Gastroesophageal sphincter (tissue), 4 donors: ENCODE results near the gene CAND1. TPM values are rescaled to one million over a fixed set of nuclear protein-coding genes. Genes with fewer than 3 reads are reported as not detected.

ENCODE experiments used
- ATAC-seq: fragments of 150-250 bp; one replicate; pipeline ENCODE4 v1.9.1; 2016; ENCODE audit warnings: mild to moderate bottlenecking, moderate library complexity
- H3K27ac ChIP-seq, 4 donors: fragments of 200-600 bp; sonication (generic) in 3 of 4; 1 replicate in 3 of 4; 2 replicates in 1 of 4; pipeline ENCODE4 v1.5.1; 2016 to 2019
- H3K27me3 ChIP-seq: fragments of 200-600 bp; sonication (generic); one replicate; pipeline ENCODE4 v1.5.1; 2019
- H3K36me3 ChIP-seq, 2 donors: fragments of 200-600 bp; sonication (generic); one replicate each; pipeline ENCODE4 v1.5.1; 2019; ENCODE audit warnings: control low read depth in 1 of 2
- H3K4me1 ChIP-seq, 3 donors: fragments of 200-600 bp; sonication (generic); 1 replicate in 2 of 3; 2 replicates in 1 of 3; pipeline ENCODE4 v1.5.1; 2016 to 2019; ENCODE audit warnings: control low read depth in 2 of 3
- H3K4me3 ChIP-seq, 2 donors: fragments of 200-600 bp; sonication (generic); one replicate each; pipeline ENCODE4 v1.5.1; 2019; ENCODE audit warnings: mild to moderate bottlenecking in 1 of 2, moderate library complexity in 1 of 2
- H3K9me3 ChIP-seq, 3 donors: fragments of 200-600 bp; sonication (generic); one replicate each; pipeline ENCODE4 v1.5.1; 2017 to 2019; ENCODE audit warnings: control low read depth in 2 of 3
- EP300 ChIP-seq: sonication (generic); formaldehyde crosslinking; IDR thresholded peaks from one replicate; pipeline ENCODE4 v1.6.1; 2017; ENCODE audit warnings: antibody characterized with exemption, mild to moderate bottlenecking
- POLR2A ChIP-seq, 2 donors: fragments of 450-650 bp; IDR thresholded peaks; one replicate each; pipeline ENCODE4 v1.6.1; 2017; ENCODE audit warnings: antibody characterized with exemption in 2 of 2, mild to moderate bottlenecking in 2 of 2, moderate library complexity in 1 of 2
- POLR2AphosphoS5 ChIP-seq: sonication (generic); formaldehyde crosslinking; IDR thresholded peaks from one replicate; pipeline ENCODE4 v1.6.1; 2017; ENCODE audit warnings: antibody characterized with exemption
- WGBS, 2 donors: methylation state at CpG; one replicate each; pipeline ENCODE4 v1.1.5; 2018; ENCODE audit warnings: low coverage in 1 of 2; 5-methylcytosine and 5-hydroxymethylcytosine counted together
- total RNA-seq, 4 donors: library from RNA; depleted of rRNA; stranded (reverse); fragments of >200 nt; gene quantifications; one replicate each; pipeline ENCODE4 v1.1.0, GENCODE V29; 2016
- TF ChIP-seq, protein P1 (sequence below), 4 experiments: fragments of 200-600 bp in 2 of 4; fragments of 450-650 bp in 2 of 4; sonication (generic) in 1 of 4; IDR thresholded peaks; one replicate each; pipeline ENCODE4 v1.5.1; 2017 to 2019; ENCODE audit warnings: antibody characterized with exemption in 4 of 4, mild to moderate bottlenecking in 2 of 4, moderate library complexity in 2 of 4

CAND1 gene
- total RNA-seq, 4 donors from 2014 or later: 68.7 to 98.5 (median 77.8) TPM

DNA sequence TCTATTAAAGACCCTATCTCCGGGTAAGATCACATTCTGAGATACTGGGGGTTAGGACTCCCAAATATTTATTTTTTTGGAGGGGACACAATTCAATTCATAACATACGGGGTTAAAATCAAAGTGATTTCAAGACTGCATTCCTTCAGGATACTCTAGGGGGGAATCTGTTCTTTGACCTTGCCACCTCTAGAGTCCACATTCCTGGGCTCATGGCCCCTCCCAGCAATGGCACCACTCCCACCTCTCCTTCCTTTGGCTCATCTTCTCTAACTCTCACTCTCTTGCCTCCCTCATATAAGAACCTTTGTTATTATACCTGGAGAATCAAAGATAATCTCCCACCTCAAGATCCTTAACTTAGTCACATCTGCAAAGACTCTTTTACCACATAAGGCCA is 79.5 kb downstream of the CAND1 start:
- no peaks in the 10 kb centered on the region for H3K9me3 ChIP-seq
- no peaks in the 10 kb centered on the region for H3K27me3 ChIP-seq
- H3K4me3 ChIP-seq: no peak overlapping the region
- no peak for ATAC-seq
- WGBS, 2 donors: 85 to 92% methylated on average over 2 of the region's 2 CpGs
- TF ChIP-seq POLR2A (IDR thresholded peaks at IDR 0.05) (no peak), POLR2AphosphoS5 (no peak), EP300 (no peak)
- TF ChIP-seq, protein P1, sequence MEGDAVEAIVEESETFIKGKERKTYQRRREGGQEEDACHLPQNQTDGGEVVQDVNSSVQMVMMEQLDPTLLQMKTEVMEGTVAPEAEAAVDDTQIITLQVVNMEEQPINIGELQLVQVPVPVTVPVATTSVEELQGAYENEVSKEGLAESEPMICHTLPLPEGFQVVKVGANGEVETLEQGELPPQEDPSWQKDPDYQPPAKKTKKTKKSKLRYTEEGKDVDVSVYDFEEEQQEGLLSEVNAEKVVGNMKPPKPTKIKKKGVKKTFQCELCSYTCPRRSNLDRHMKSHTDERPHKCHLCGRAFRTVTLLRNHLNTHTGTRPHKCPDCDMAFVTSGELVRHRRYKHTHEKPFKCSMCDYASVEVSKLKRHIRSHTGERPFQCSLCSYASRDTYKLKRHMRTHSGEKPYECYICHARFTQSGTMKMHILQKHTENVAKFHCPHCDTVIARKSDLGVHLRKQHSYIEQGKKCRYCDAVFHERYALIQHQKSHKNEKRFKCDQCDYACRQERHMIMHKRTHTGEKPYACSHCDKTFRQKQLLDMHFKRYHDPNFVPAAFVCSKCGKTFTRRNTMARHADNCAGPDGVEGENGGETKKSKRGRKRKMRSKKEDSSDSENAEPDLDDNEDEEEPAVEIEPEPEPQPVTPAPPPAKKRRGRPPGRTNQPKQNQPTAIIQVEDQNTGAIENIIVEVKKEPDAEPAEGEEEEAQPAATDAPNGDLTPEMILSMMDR (IDR thresholded peaks at IDR 0.05): no peak
- H3K27ac ChIP-seq: no peak overlapping the region
- no peaks in the 10 kb centered on the region for H3K4me1 ChIP-seq
- H3K36me3 ChIP-seq: no peaks in the 10 kb centered on the region

DNA sequence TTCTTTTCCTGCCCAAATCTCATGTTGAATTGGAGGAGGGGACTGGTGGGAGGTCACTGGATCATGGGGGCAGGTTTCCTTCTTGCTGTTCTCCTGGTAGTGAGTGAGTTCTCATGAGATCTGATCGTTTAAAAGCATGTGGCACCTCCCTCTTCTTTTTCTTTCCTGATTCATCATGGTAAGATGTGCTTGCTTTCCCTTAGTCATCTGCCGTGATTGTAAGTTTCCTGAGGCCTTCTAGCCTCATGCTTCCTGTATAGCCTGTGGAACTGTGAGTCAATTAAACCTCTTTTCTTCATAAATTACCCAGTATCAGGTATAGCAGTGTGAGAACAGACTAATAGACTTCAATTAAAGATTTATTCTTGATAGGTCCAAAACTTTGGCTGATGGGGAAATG is 83.5 kb downstream of the CAND1 start:
- H3K36me3 ChIP-seq: no peaks in the 10 kb centered on the region
- H3K4me3 ChIP-seq: no peak overlapping the region
- no peak for ATAC-seq
- no peak overlapping the region for H3K27ac ChIP-seq
- TF ChIP-seq EP300: no peak
- TF ChIP-seq, protein P1 (IDR thresholded peaks at IDR 0.05): no peak
- TF ChIP-seq POLR2A (IDR thresholded peaks at IDR 0.05): no peak
- TF ChIP-seq POLR2AphosphoS5: no peak
- H3K4me1 ChIP-seq: peaks cover 3 to 32% (median 4%) of the 10 kb centered on the region in 3 donors
- WGBS, 2 donors: 42 to 94% methylated on average over 2 of the region's 2 CpGs
- H3K27me3 ChIP-seq: no peaks in the 10 kb centered on the region
- H3K9me3 ChIP-seq: no peaks in the 10 kb centered on the region

DNA sequence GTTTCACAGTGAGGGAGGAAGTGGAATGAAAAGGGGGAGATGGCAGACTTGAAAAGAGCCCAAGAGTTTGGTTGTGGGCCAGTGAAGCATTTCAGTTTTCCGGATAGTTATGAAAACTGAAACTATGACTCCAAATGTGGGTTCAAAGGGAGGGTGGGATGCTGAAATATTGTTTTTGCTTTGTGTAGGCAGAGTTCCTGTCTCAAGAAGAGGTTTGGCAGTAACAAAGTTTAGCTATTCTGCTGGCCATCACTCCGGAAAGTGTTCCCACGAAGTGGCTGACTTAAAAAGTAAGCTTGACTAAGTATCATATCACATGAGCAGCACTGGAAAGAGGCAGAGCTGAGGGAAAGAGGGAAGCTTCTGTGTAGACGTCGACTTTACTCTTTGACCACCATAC is 85.2 kb downstream of the CAND1 start:
- WGBS, 2 donors: 13 to 38% methylated on average over 3 to 5 of the region's 5 CpGs
- ATAC-seq: peak; percentile 49
- H3K27me3 ChIP-seq: no peaks in the 10 kb centered on the region
- no peak overlapping the region for H3K4me3 ChIP-seq
- peak overlapping the region in 3 of 4 donors; percentile 7 to 52 (median 48) for H3K27ac ChIP-seq
- H3K9me3 ChIP-seq: no peaks in the 10 kb centered on the region
- TF ChIP-seq POLR2AphosphoS5 (no peak), POLR2A (IDR thresholded peaks at IDR 0.05) (no peak), EP300 (no peak)
- TF ChIP-seq, protein P1 (IDR thresholded peaks at IDR 0.05): no peak
- H3K4me1 ChIP-seq: peaks cover 3 to 44% (median 4%) of the 10 kb centered on the region in 3 donors
- no peaks in the 10 kb centered on the region for H3K36me3 ChIP-seq

DNA sequence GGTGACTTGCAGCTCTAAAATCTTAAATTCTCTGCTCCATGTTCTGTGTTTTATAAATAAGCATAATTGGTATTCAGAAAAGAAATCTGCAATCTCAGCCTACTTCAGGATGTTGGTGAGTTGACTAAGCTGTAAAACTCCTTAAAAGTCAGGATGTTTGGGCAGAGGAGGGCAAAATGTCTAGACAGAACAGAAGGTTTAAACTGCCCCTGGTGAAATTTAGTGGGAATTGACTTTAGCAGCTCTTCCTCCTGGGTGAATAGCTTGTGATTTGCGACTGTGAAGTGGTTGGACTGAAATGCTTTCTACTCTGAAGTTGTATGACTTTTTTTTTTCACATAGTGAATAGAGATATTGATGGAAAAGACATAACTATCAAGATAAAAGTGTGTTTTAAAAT is 85.8 kb downstream of the CAND1 start:
- no peak overlapping the region for H3K4me3 ChIP-seq
- H3K27me3 ChIP-seq: no peaks in the 10 kb centered on the region
- H3K4me1 ChIP-seq: peaks cover 3 to 44% (median 4%) of the 10 kb centered on the region in 3 donors
- 69 to 91% methylated on average over 1 of the region's 1 CpG for WGBS, 2 donors
- H3K27ac ChIP-seq: peak overlapping the region in 1 of 4 donors; percentile 52
- TF ChIP-seq EP300 (no peak), POLR2A (IDR thresholded peaks at IDR 0.05) (no peak), POLR2AphosphoS5 (no peak)
- TF ChIP-seq, protein P1 (IDR thresholded peaks at IDR 0.05): no peak
- H3K9me3 ChIP-seq: no peaks in the 10 kb centered on the region
- no peaks in the 10 kb centered on the region for H3K36me3 ChIP-seq
- no peak for ATAC-seq

DNA sequence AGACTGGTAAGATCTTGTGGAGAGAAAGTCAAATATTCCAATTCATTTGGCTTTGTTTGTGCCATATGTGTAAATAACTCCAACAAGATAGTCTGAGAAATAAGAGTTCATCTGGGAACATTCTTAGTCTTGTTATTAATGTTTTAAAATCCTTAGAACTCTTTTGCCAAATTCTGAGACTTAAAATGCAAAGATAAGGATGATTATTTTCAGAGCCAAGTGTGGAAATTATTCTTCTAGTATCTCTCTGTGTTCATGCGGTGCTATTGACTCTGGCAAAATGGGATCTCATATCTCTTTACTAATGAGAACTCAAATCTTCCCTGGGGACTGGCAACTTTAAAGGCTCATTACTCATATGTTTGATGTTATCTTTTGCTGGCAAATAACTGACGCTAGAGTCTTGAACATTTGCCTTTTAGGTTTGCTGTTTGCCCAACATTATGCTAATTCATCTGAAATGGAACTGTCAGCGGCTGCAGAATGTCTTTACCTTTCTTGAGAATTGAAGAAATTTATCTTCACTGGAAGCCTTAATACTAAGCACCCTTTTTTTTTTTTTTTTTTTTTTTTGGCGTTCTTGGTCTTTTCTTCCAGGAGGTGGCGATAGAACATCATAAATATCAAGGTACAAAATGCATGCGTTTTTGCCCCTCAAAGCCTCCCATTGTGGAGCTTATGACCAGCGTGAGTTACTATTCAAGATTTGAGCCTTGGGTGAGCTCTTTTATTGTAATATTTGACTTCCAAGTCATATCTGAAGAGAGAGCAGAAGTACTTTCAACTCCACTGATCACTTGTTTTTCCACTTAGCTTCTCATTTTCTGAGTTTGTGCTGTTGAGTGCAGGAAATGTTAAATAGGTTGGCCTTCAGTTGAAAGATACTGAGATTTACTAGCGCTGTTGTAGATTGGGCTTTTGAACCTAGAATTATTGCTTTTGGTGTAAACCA is 86.5 kb downstream of the CAND1 start:
- no peak for TF ChIP-seq POLR2A (IDR thresholded peaks at IDR 0.05)
- TF ChIP-seq, protein P1 (IDR thresholded peaks at IDR 0.05): peak; percentile 32 to 56 (median 38)
- TF ChIP-seq EP300: no peak
- TF ChIP-seq POLR2AphosphoS5: no peak
- peak; percentile 50 for ATAC-seq
- Histone ChIP-seq H3K27me3 (no peaks in the 10 kb centered on the region), H3K27ac (peak overlapping the region; percentile 21 to 61 (median 30)), H3K9me3 (no peaks in the 10 kb centered on the region), H3K4me3 (no peak overlapping the region), H3K4me1 (peaks cover 3 to 44% (median 4%) of the 10 kb centered on the region in 3 donors), H3K36me3 (no peaks in the 10 kb centered on the region)
- WGBS, 2 donors: 8 to 17% methylated on average over 8 of the region's 8 CpGs
